GM23338 (cell line): ENCODE results near the gene ZMAT5. TPM values are rescaled to one million over a fixed set of nuclear protein-coding genes. Genes with fewer than 3 reads are reported as not detected.

Experiments used
- ATAC-seq: fragments of 200-7000 bp; cut with Tn5 transposase; 3 replicates; pipeline ENCODE4 v1.9.1; 2020
- DNase-seq: peaks from one replicate; pipeline ENCODE4 v3.0.0-alpha.2; 2015; ENCODE audit warnings: low spot score
- H2AFZ ChIP-seq: fragments of 200-600 bp; sonication (generic); 2 replicates; pipeline ENCODE4 v1.8.0; 2016; ENCODE audit warnings: antibody characterized with exemption, mild to moderate bottlenecking, moderate library complexity
- H3F3A ChIP-seq: fragments of 200-600 bp; sonication (generic); replicated peaks from 2 replicates; pipeline ENCODE4 v1.8.0; 2017; ENCODE audit warnings: antibody characterized with exemption, mixed run types, low read depth
- H3K27ac ChIP-seq: fragments of 200-600 bp; sonication (generic); 2 replicates; pipeline ENCODE4 v1.6.1; 2016; ENCODE audit warnings: low read depth
- H3K27me3 ChIP-seq: fragments of 200-600 bp; sonication (generic); 2 replicates; pipeline ENCODE4 v1.8.0; 2016; ENCODE audit warnings: mild to moderate bottlenecking, mixed run types, moderate library complexity; ENCODE audit not compliant: insufficient read depth
- H3K36me3 ChIP-seq: fragments of 200-600 bp; sonication (generic); 2 replicates; pipeline ENCODE4 v1.8.0; 2016; ENCODE audit warnings: mild to moderate bottlenecking; ENCODE audit not compliant: insufficient read depth
- H3K4me1 ChIP-seq: fragments of 200-600 bp; sonication (generic); 2 replicates; pipeline ENCODE4 v1.8.0; 2016; ENCODE audit warnings: mild to moderate bottlenecking, moderate library complexity; ENCODE audit not compliant: insufficient read depth
- H3K4me2 ChIP-seq: fragments of 200-600 bp; sonication (generic); 2 replicates; pipeline ENCODE4 v1.7.1; 2017; ENCODE audit warnings: mixed run types
- H3K4me3 ChIP-seq: fragments of 200-600 bp; sonication (generic); 2 replicates; pipeline ENCODE4 v1.6.1; 2016; ENCODE audit warnings: mixed run types
- H3K79me2 ChIP-seq: fragments of 200-600 bp; sonication (generic); replicated peaks from 2 replicates; pipeline ENCODE4 v1.8.0; 2017; ENCODE audit warnings: mild to moderate bottlenecking; ENCODE audit not compliant: insufficient read depth
- H3K9me2 ChIP-seq: fragments of 200-600 bp; sonication (generic); 2 replicates; pipeline ENCODE4 v1.8.0; 2017; ENCODE audit not compliant: insufficient read depth
- H4K20me1 ChIP-seq: fragments of 200-600 bp; sonication (generic); replicated peaks from 2 replicates; pipeline ENCODE4 v1.8.0; 2017; ENCODE audit warnings: mild to moderate bottlenecking; ENCODE audit not compliant: insufficient read depth
- H3K27ac Mint-ChIP-seq: 2 replicates; pipeline ENCODE4 v1.8.0; 2020; ENCODE audit warnings: inconsistent platforms, mild to moderate bottlenecking, moderate library complexity, mixed read lengths
- H3K27me3 Mint-ChIP-seq: 3 replicates; pipeline ENCODE4 v1.8.0; 2022; ENCODE audit warnings: low read depth, mild to moderate bottlenecking, moderate library complexity, mixed read lengths, inconsistent platforms; ENCODE audit not compliant: insufficient read depth, poor library complexity
- H3K36me3 Mint-ChIP-seq: 3 replicates; pipeline ENCODE4 v1.8.0; 2021; ENCODE audit warnings: low read depth, mild to moderate bottlenecking, inconsistent platforms, moderate library complexity, mixed read lengths
- H3K4me1 Mint-ChIP-seq: 3 replicates; pipeline ENCODE4 v1.8.0; 2020; ENCODE audit warnings: mild to moderate bottlenecking, inconsistent platforms, mixed read lengths
- H3K4me3 Mint-ChIP-seq: 3 replicates; pipeline ENCODE4 v1.8.0; 2021; ENCODE audit warnings: moderate library complexity, mild to moderate bottlenecking, inconsistent platforms, mixed read lengths
- H3K9me3 Mint-ChIP-seq: 3 replicates; pipeline ENCODE4 v1.8.0; 2020; ENCODE audit warnings: moderate library complexity, mild to moderate bottlenecking, inconsistent platforms, mixed read lengths
- CTCF ChIP-seq, 2 experiments: fragments of 200-600 bp in 1 of 2; sonication (generic) in 1 of 2; conservative IDR thresholded peaks; 2 replicates each; pipeline versions ENCODE4 v1.5.1 to v1.6.1; 2016 to 2017; ENCODE audit warnings: antibody characterized with exemption in 2 of 2, low read depth in 2 of 2, mild to moderate bottlenecking in 2 of 2, moderate library complexity in 1 of 2
- ETS1 ChIP-seq: IDR thresholded peaks from 2 replicates; pipeline ENCODE4 v1.6.1; 2016; ENCODE audit warnings: antibody characterized with exemption
- EZH2 ChIP-seq: fragments of 200-600 bp; sonication (generic); IDR thresholded peaks from one replicate; pipeline ENCODE4 v1.8.0; 2017; ENCODE audit warnings: antibody characterized with exemption, mild to moderate bottlenecking, low read depth; ENCODE audit not compliant: unreplicated experiment
- EZH2phosphoT487 ChIP-seq: fragments of 200-600 bp; sonication (generic); IDR thresholded peaks from one replicate; pipeline ENCODE4 v1.8.1; 2018; ENCODE audit warnings: antibody characterized with exemption; ENCODE audit not compliant: unreplicated experiment
- NANOG ChIP-seq: IDR thresholded peaks from 2 replicates; pipeline ENCODE4 v1.6.1; 2016; ENCODE audit warnings: antibody characterized with exemption, borderline replicate concordance
- REST ChIP-seq: IDR thresholded peaks from one replicate; pipeline ENCODE4 v1.6.1; 2018; ENCODE audit warnings: antibody characterized with exemption; ENCODE audit not compliant: unreplicated experiment
- ZNF114 ChIP-seq: fragments of 250-450 bp; sonication (Bioruptor Pico); IDR thresholded peaks from 2 replicates; pipeline ENCODE4 v1.5.0; 2020; ENCODE audit warnings: mild to moderate bottlenecking, moderate library complexity
- ZNF331 ChIP-seq: fragments of 250-450 bp; sonication (Bioruptor Pico); IDR thresholded peaks from 2 replicates; pipeline ENCODE4 v1.5.0; 2020; ENCODE audit warnings: low read depth, mild to moderate bottlenecking, moderate library complexity
- polyA plus RNA-seq: library from polyadenylated mRNA; unstranded; fragments of >200 nt; fragmentation: Nextera tagmentation; extraction: Ambion mirVana; gene quantifications from 2 replicates; pipeline ENCODE4 v1.2.1, GENCODE V29; 2016
- total RNA-seq: library from RNA; depleted of rRNA; stranded (reverse); fragments of >200 nt; shearing (Covaris generic); gene quantifications from 2 replicates; pipeline ENCODE4 v1.2.3, GENCODE V29; 2014

Gene ZMAT5
- total and polyA plus RNA-seq, 2 experiments from 2014 or later = 14.6 to 25.4 TPM

GRCh38 chr22:29732883-29733282 is 33.9 kb downstream of the ZMAT5 start (continued):
- no peak for TF ChIP-seq NANOG
- no peak for TF ChIP-seq EZH2
- no peak for TF ChIP-seq ZNF114 (CRISPR knock-in tag)
- TF ChIP-seq ZNF331 (CRISPR knock-in tag) = no peak
- no peak for TF ChIP-seq EZH2phosphoT487
- no peak for TF ChIP-seq REST
- TF ChIP-seq ETS1 = no peak

- H2AFZ ChIP-seq = no peak overlapping the region
- no peaks in the 10 kb centered on the region for H3K79me2 ChIP-seq
- TF ChIP-seq NANOG = no peak
- TF ChIP-seq EZH2phosphoT487 = no peak
- TF ChIP-seq REST = no peak
- TF ChIP-seq ZNF114 (CRISPR knock-in tag) = no peak
- TF ChIP-seq ETS1 = no peak
- TF ChIP-seq CTCF (conservative IDR thresholded peaks at IDR 0.05; ENCODE audit: low read depth in 2 of 2) = no peak
- no peaks in the 10 kb centered on the region for H4K20me1 ChIP-seq
- no peak for DNase-seq
- Mint-ChIP-seq H3K27me3 (peaks cover 5% of the 10 kb centered on the region), H3K27ac (no peak overlapping the region), H3K4me3 (no peak overlapping the region), H3K9me3 (no peaks in the 10 kb centered on the region), H3K36me3 (no peaks in the 10 kb centered on the region), H3K4me1 (peaks cover 22% of the 10 kb centered on the region)
- no peak overlapping the region for H3K4me2 ChIP-seq
- H3K27ac ChIP-seq = no peak overlapping the region
- no peaks in the 10 kb centered on the region for H3K9me2 ChIP-seq
- H3K36me3 ChIP-seq = no peaks in the 10 kb centered on the region
- peaks cover 14% of the 10 kb centered on the region for H3K4me1 ChIP-seq
- H3F3A ChIP-seq = no peaks in the 10 kb centered on the region; the same call in 1 of the 2 replicates
- no peak overlapping the region for H3K4me3 ChIP-seq
- no peak for ATAC-seq
- H3K27me3 ChIP-seq = no peaks in the 10 kb centered on the region
These were observed 35.6 kb downstream of the ZMAT5 start for GRCh38 chr22:29731058-29731850.
